Mammary epithelial cell (primary cell): ENCODE data around the gene TFG.

Experiments
- CTCF ChIP-seq, 2 donors: IDR thresholded peaks in 1 of 2; conservative IDR thresholded peaks in 1 of 2; 2 replicates each; pipeline ENCODE4 v1.5.1; 2011 to 2012; ENCODE audit warnings: inconsistent platforms in 2 of 2, low read length in 2 of 2, mild to moderate bottlenecking in 2 of 2, control low read depth in 1 of 2, low read depth in 1 of 2; ENCODE audit not compliant: insufficient read depth in 1 of 2; ENCODE audit errors: extremely low read depth in 1 of 2
- EZH2 ChIP-seq: IDR thresholded peaks from 2 replicates; pipeline ENCODE4 v1.6.1; 2012; ENCODE audit warnings: low read length, inconsistent platforms, borderline replicate concordance

- no peak for TF ChIP-seq CTCF (conservative IDR thresholded peaks at IDR 0.05 in 1 of 2, IDR thresholded peaks at IDR 0.05 in 1 of 2; ENCODE audit: extremely low read depth in 1 of 2, insufficient read depth in 1 of 2, low read depth in 1 of 2, low read length in 2 of 2)
- TF ChIP-seq EZH2 = no peak
Measured at GRCh38 chr3:100709842-100710260, 557 bp downstream of the TFG start.
